HG02852 (cell line): ENCODE measurements around the gene PTPRK.
"Not testable (repeated sequence)": the region's sequence is repeated elsewhere in the genome, so short reads cannot be mapped to it uniquely, and the experiment has no call there.

Experiments
- ATAC-seq: cut with Tn5 transposase; IDR thresholded peaks from one replicate; pipeline ENCODE4 v1.9.1; 2021; ENCODE audit warnings: mild to moderate bottlenecking, moderate library complexity; ENCODE audit not compliant: unreplicated experiment

PTPRK gene

DNA sequence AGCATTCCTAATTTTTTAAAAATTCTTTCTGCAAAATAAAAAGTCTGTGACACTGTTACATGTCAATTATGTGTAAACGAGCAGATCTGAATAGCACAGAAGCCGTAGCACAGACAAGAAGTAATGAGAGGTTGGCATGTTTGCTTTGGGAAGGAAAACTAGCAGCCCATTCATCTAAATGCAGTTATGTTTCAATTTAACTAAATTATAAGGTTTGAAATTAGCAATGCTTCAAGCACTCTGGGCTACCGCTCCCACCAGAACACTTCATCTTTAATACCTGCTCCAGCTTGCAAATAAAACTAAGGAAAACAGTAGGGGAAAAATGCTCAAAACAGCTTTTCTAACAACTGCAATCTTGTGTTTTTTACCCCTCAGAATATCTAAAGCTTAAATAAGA lies 73.9 kb downstream of the PTPRK start:
- ATAC-seq, result no peak

DNA sequence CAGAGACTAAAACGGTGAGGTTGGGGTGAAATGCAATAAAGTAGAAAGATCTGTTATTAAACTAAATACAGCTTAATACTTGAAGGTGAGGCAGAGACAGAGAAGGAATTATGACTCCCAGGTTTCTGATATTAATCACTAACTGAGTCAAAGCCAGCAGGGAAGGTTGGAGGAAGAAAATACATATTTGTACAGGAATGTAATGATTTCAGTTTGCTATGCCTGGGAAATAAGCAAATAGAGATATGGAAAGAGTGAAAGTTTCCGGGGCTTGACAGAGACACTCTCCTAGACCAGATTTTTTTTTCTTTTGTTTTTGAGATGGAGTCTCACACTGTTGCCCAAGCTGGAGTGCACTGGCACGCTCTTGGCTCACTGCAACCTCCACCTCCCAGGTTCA lies 76.8 kb downstream of the PTPRK start:
- ATAC-seq, result no peak

DNA sequence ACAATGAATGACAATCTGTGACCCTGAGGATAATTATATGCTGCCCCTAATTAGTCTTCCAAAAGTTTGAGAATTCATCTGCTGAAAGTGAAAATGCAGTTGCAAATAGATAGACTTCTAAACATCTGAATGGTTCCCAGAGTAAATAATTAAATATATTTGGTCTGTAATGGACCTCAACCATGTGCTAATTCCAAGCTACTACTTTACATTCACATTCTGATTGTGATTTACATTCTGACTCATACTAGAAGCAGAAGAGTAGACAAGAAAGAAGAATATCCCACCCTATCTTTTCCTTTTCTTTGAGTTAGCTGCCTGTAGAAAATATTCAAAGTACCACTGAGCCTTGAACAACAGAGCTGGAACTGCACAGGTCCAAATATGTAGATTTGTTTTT lies 80.8 kb downstream of the PTPRK start:
- no peak for ATAC-seq

DNA sequence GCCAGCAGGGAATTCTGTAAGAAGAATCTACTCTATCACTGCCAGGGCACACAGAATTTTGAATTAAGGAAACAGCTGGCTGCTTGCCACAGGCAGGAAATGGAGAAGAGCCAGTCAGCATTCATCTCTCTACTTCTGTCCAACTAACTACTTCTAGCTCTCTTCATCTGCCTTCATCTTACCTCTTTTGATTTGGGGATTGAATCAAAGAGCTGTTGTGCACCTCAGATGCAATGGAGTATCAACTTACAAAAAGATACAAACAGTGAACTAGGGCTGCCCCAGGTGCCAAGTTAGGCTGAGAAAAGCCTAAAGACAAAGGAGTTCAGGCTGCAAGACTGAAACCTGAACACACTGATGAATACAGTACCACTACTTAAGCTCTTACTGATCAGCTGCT lies 82.0 kb downstream of the PTPRK start:
- ATAC-seq, result no peak

DNA sequence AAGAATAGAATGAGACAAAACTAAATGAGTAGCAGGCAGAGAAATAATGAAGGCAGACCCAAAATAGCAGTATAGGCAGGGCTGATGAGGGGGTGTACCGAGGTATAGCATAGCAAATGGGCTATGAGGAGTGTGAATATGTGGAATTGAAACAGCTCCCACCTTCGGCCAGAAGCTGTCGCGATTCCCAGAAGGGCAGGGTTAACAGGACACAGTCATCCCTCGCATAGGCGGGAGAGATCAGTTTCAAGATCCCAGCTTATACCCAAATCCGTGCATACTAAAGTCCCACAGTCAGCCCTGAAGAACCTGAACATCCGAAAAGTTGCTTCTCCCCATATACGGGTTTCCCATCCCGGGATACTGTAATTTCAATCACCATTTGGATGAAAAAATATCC lies 82.7 kb downstream of the PTPRK start:
- ATAC-seq, result no peak

DNA sequence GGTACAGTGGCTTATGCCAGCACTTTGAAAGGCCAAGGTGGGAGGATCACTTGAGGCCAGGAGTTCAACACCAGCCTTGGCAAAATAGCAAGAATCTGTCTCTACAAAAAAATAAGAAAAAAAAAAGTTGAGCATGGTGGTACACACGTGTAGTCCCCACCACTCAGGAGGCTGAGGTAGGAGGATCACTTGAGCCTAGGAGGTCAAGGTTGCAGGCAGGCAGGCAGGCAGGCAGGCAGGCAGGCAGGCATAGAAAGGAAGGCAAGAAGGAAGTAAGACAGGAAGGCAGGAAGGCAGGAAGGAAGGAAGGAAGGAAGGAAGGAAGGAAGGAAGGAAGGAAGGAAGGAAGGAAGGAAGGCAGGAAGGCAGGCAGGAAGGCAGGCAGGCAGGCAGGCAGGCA lies 85.6 kb downstream of the PTPRK start:
- ATAC-seq, result not testable (repeated sequence)

DNA sequence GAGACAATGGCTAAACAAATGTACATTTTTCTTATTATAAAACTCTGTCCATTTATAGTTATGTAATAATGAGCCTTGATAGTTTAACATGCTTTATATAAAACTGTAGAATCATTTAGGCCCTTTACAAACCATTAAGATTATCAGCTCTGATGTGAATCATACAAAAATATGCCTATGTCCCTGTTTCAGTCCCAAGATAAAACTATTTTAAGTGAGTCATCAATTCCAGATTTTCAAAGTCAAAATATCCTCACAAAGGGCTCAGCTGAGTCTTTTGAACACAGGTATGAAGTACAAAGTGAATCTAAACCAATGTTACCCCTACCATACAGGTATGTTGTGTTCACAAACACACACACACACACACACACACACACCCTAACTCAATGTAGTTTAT lies 88.0 kb downstream of the PTPRK start:
- no peak for ATAC-seq

DNA sequence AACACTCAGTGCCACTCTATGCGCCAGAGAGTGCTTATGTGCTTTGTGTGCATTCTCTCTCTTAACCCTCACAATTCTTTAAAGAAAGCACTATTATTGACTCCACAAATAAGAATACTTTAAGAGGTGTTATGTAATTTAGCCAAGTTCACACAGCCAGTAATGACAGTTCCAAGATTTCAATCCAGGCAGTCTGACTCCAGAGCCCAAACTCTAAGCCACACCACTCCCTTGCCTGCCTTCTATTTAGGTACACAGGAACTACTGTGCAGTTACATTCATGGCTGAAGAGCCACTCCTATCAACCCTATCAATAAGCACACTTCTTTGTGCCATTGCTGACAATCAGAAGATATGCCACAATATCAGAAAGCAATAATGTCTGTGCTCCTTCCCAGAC lies 93.3 kb downstream of the PTPRK start:
- ATAC-seq, result no peak

DNA sequence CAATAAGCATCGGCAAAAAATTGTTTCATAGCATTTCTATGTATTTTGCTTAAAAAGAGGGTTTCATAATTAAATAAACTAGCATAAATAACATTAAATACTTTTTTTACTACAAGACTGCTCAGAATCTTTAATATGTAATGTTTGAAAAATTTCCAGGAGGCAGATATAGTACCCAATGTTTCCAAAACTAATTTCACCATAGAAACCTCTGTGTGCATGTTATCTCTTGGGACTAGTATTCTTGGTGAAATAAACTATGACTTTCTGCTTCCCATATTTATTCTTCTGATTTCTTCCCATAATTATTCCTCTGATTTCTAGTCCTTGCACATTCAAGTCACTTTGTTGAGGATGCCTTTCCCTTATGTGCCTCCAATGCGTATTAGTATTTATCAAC lies 94.5 kb downstream of the PTPRK start:
- no peak for ATAC-seq

DNA sequence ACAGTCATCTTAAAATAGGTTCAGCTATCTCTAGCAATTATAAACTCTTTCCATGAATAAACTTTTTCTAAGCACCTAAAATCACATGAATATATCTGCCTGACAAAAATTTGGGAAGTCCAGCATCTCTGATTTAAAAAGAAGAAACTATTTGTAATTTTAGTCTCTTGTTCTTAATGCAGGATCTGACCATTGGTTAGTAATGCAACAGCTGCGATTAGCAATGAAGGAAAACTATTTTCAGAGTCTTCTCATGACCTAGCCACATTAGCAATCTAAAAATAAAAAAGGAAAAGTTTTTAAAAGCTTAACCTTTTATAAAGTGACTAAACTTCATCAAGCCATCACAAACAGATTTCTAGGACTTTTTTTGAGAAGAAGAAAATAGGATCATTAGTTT lies 97.5 kb downstream of the PTPRK start:
- ATAC-seq, result no peak

DNA sequence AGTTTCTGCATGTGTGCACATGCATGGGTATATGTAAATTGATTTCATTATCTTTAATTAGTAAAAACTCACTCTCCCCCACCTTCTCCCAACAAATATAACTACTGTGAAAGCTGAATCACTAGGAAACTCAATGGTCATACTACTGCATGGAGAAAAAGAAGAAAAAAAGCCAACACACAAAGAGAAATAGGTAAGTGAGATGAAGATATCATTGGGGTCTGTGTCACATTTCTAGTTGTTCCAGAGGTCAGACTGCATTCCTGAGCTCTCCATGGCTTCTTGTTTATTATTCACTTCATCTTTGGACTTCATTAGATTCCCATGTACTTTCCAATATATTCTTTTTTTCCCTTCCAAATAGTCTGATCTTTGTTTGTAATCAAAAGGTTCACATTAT lies 98.2 kb downstream of the PTPRK start:
- no peak for ATAC-seq

DNA sequence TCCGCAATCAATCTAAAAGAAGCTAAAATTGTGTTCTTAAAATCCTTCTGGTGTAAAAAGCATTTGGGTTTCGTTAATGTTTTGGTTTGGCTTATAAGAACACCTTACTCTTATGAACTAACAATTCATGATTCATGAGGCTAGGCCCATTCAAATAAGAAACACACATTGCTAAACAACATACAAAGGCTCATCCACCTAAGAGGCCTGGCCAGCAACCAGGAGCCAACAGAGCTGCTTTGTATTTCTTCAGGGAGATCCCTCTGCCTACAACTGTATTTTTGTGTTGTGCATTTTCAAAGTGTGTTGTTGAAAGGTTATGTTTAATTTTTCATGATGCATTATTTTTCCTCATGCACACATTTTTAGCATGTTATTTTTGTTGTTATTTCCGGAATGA lies 98.6 kb downstream of the PTPRK start:
- ATAC-seq, result no peak

DNA sequence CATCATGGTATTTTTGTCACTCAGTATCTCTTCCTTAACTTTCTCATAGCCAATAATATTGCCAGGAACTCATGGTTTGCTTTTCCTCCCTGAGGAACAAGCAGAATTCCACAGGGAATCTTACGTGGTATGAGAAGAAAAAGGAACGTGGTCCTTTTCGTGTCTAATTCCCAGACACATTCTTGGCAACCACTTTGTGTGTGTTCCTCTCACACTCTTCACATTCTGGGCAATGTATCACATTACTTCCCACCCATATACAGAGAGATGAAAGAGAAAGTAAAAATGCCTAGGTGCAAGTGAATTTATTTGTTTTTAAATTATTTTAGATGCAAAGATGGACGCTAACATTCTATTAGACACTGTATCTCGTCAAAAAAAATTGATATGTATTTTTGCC lies 102.7 kb downstream of the PTPRK start:
- ATAC-seq, result no peak

DNA sequence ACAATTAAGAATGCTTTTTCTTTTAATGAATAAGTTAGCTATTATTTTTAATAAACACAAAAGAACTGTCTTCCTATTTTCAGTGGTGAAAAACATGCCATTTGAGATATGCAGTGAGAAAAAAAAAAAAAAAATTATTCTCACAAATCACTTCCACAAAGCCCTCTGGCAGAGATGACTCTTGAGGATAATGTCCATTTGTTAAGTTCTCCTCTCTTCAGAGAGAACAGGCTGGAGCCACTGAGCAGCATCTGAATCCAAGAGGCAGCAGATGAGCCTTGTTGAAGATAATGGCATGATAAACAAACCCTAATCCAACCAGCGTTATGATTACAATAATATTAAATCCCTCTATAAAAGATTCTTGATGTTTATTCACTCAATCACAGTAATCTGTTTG lies 105.0 kb downstream of the PTPRK start:
- no peak for ATAC-seq

DNA sequence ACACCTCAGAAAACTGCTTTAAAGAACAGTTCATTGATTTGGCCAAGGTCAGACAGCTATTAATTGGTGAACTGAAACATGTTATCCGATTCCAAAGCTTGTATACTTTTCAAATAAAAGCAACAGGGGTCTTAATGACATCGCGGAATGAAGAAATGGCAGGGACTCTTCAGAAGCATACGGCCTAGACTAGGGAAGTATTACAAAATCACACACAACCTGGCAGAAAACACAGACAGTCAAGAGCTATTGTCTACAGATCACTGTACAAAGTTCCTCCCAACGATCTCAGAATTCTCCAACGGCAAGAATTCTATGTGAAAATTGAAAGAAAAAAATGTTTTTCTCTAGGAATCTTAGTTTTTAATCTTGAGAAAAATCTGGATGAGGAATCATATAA lies 105.5 kb downstream of the PTPRK start:
- ATAC-seq, result no peak

DNA sequence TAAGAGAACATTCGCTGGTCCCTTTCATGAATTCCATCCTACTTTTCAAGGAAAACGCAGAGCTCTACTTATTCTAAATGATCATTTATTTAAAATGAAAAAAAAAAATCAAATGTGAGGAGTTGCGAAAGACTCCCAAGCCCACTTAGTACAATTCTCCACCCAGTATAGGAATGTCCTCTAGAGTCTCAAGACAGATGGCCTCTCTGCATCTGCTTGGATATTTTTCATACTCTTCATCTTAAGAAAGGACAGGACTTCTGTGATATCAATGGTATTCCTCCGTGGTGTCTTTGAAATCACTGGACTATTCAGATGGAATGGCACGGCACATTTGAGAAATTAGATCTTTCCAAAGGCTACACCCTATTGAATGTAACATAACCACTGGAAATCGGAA lies 107.1 kb downstream of the PTPRK start:
- no peak for ATAC-seq

DNA sequence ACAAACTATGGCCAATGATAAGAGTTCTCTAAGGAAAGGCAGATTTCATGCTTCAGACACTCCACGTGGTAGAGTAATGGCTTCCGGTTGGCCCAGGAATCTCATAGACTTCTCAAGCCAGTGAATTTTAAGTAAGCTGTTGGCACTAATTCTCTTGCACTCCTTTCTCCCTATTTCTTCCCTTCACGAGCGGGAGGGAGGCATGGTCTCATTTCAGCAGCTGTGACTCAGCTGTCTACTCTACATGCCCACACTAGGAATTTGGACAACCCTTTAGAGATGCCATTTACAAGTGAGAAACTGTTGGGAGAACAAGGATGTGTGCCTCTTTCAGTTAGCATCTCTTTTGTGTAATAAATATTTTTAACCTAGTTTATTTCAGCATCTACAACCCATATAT lies 107.7 kb downstream of the PTPRK start:
- ATAC-seq, result no peak

DNA sequence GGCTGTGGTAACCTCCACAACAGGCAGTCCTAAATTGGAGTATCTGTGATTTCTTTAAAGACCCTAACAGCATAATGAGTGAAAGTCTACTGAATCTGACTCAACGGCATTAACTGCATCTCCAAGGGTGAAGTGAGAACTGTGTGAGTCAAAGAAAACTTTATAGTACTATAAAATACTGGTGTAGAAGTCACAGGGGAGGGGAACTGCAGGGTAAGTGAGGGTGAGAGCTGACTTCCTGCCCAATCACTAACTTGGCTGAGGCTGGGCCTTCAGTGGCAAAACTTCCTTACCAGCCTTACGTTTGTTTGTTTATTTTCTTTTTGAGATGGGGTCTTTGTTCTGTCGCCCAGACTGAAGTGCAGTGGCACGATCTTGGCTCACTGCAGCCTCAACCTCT lies 109.8 kb downstream of the PTPRK start:
- ATAC-seq, result no peak

DNA sequence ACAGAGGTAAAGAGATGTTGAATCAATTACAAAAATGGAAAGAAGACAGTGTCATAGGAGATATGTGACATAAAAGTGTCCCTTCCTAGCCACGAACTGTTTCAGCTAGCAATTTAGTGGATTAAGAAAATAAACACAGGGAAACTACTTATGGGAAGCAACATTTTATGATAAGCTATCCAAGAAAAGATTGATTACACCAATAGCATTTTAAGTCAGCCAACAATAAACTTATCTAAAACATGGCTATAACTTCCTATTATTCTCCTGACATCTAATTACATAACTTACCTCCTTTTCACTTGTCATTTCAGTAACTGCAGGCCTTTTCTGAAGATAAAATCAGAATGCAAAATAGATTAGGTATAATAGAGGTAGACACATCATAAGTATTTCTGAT lies 111.4 kb downstream of the PTPRK start:
- no peak for ATAC-seq

DNA sequence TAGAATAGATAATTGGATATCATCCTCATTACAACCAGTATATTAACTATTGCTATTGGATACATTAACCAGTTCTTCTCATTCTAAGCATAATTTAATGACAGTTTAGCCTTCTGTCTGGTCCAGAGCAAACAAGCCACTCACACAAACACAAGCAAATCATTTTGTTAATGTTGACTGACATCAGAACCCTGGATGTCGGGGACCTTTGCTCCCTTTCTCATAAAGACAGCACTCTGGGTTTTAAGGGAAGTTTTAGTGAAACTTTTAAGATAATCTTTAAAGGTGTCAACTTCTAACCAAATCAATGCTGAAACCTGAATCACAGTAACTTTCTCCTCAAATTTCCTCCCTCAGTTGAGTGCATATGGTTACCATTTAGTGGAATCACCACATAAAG lies 113.9 kb downstream of the PTPRK start:
- ATAC-seq, result no peak

DNA sequence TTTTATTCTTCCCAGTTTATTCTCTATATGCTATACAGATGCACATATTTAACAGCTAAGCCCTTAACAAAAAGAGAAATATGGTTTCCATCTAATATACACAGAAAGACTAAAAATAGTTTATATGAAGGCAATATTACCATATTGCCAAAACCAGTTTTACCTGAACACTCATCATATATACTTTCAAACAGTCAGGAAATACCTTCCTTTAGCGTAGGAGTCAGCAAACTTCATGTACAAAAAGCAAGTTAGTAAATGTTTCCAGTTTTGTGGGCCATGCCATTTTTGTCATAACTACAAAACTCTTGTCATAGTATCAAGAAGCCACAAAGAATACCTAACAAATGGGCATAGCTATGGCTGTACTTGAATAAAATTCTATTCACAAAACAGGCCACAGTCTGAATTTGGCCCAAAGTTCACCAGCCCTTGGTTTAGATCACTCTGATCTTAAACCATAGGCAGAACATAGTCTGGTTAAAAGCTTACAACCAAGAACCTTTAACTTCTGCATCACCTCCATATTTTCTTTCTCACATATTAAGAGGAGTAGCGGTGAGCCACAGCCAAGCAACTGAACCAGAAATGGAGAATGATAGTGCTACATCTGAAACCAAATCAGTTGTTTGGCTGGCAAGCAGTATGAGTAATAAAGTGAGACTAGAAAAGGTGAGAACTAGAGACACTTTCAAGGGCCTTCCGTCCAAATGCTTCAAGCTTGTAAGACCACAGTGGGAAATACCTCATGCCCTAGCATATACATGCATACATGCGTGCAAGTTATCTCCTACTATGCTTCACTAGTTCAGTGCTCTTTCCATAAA lies 116.6 kb downstream of the PTPRK start:
- ATAC-seq, result no peak

DNA sequence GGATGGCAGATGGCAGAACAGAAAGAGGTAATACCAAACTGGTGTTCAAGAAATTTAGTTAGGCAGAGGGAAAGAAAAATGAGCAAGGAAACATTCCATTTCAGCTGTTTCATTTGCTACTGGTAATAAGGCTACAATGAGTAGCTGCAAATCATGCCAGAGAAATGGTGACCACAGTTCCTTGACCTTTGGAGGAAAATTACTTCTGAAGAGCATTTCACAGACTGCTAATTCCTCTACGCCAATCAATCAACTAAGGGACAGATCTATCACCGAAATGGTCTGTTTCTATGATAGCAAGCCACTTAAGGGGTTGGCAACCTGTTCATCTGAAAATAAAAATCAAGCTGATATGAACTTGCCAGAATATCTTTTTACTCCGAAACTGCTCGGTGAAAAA lies 119.5 kb downstream of the PTPRK start:
- no peak for ATAC-seq

DNA sequence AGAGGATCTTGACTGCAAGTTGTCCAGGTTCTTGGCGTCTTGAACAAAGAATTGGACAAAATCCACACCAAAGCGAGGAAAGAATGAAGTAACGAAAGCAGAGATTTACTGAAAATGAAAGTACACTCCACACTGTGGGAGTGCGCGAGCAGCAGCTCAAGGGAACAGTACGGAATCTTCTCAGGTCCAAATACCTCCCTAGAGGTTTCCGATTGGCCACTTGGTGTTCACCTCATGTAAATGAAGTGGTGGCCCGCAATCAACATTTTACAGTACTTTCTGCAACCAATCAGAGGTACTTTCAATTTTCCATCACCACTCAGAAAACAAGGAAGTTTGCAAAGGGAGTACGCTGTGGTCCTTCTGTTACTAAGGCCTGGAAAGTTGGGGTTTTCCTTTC lies 122.4 kb downstream of the PTPRK start:
- ATAC-seq, result no peak
